NCI-H82 treated with DMSO at 0.1 percent for 48 hours (cell line): ENCODE measurements around the gene S1PR1.

Experiments
- DNase-seq: peaks from one replicate; lab custom pipeline; 2025; ENCODE audit not compliant: unreplicated experiment; lab: John Stamatoyannopoulos, UW

Gene S1PR1

GRCh38 chr1:101278845-101279244 is 42.0 kb downstream of the S1PR1 start:
- DNase-seq: no peak

GRCh38 chr1:101280049-101280592 is 43.3 kb downstream of the S1PR1 start:
- peak; percentile 18 for DNase-seq

- DNase-seq: no peak
These were observed 44.3 kb downstream of the S1PR1 start for GRCh38 chr1:101280942-101281654.

- no peak for DNase-seq
These were observed 44.9 kb downstream of the S1PR1 start for GRCh38 chr1:101281751-101282150.

GRCh38 chr1:101282314-101283038 is 45.7 kb downstream of the S1PR1 start:
- DNase-seq: peak; percentile 11

- no peak for DNase-seq
These were observed 46.6 kb downstream of the S1PR1 start for GRCh38 chr1:101283443-101283842.

GRCh38 chr1:101284021-101284420 is 47.2 kb downstream of the S1PR1 start:
- DNase-seq: no peak

GRCh38 chr1:101284622-101285218 is 47.9 kb downstream of the S1PR1 start:
- no peak for DNase-seq

GRCh38 chr1:101285922-101286570 is 49.2 kb downstream of the S1PR1 start:
- DNase-seq: no peak

GRCh38 chr1:101288491-101288944 is 51.7 kb downstream of the S1PR1 start:
- DNase-seq: peak; percentile 74

GRCh38 chr1:101290119-101290921 is 53.5 kb downstream of the S1PR1 start:
- DNase-seq: no peak
